NCI-H2081 (cell line): ENCODE data around the gene AKR1C2.
"Not testable (repeated sequence)": the region's sequence is repeated elsewhere in the genome, so short reads cannot be mapped to it uniquely, and the experiment has no call there.

Experiments
- DNase-seq, 2 experiments: peaks; one replicate each; lab custom pipeline; 2025; lab: John Stamatoyannopoulos, UW

Gene AKR1C2

DNA sequence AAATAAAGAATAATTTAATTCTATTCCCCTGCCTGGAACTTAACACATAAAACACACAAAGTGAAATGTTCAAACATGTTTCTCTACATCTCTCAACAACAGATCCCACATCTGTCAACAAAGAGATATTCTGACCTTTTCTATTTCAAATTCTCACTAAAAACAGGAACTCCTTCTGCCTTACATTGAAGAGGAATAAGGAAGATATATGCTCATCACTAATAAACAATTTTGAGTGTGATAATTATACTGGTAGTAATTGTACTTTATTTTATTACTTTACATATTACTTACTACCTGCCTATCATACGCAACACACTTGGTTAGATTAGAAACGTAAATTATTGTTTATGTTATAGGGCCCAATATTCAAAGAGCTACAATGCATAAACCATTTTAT lies 13.4 kb downstream of the AKR1C2 start:
- DNase-seq = no peak

DNA sequence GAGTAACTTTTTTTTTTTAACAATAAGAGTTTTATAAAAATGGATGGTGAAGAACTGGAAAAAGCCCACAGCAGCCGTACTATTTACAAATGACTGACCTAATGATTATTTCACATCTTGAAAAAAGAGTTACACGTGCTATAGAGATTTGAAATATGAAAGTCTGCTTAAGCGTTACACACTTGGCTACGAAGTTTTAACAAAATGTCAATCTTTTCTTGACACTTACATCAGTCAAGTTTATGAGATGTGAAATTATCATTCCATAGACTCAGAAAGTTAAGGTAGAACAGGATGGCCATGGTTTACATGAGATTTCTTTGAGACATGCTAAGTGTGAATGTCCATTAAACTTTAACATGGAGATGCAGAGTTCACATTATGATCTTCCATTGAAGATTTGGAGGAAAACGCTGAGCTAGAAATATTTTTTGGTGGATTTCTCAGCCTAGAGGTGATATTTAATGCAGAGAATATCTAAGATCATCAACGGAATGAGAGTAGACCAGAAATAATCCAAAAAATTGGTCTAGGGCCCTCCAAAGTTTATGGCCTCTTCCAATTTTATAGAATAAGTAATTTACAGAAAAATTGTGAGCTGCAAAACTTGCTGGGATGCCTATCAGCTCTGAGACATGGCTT lies 15.5 kb downstream of the AKR1C2 start:
- not testable (repeated sequence) for DNase-seq

DNA sequence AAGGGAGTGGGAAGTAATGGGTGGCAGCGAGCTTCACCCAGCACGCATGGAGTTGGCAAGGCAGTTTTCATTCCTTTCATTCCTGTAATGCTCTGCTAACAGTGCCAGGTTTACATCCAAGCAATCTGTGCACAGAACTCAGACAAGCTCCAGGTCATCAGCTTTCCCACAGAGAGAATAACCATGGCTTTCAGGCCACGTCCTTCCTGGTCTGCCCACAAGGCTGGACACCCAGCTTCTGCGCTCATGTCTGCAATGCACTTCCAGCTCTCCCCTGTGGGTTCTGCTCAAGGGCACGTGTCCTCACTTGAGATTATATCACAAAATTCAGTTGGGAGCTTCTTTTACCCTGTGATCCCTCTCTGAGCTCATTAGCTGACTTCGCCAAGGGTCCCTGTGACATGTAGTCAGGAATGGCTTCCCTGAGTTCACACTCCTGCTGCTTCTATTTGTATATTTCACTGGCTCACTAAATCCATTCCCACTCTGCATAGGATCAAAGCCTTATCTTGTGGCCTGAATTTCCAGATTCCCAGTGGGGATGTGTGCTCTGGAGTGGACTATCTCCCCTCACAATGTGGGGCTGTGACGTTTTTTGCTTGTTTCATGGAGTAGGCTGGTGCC lies 18.6 kb downstream of the AKR1C2 start:
- DNase-seq = no peak

DNA sequence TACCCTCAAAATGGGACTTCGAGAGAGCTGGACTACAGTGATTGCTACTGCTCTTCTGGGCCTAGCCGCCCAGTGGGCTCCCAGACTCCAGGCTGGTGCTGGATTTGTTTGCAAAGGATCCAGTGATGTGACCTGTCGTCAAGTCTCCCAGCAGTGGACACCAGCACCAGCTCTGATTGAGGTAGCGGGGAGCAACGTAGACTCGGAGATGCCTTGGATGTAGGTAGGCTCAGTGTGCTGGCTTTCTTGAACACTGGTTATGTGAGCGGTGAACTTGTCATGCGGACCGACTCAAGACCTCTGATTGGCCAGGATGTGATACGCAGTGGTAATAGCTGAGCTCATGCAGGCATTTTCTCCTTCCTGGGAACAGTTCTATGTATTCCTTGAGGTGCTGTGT lies 19.4 kb downstream of the AKR1C2 start:
- DNase-seq = no peak

DNA sequence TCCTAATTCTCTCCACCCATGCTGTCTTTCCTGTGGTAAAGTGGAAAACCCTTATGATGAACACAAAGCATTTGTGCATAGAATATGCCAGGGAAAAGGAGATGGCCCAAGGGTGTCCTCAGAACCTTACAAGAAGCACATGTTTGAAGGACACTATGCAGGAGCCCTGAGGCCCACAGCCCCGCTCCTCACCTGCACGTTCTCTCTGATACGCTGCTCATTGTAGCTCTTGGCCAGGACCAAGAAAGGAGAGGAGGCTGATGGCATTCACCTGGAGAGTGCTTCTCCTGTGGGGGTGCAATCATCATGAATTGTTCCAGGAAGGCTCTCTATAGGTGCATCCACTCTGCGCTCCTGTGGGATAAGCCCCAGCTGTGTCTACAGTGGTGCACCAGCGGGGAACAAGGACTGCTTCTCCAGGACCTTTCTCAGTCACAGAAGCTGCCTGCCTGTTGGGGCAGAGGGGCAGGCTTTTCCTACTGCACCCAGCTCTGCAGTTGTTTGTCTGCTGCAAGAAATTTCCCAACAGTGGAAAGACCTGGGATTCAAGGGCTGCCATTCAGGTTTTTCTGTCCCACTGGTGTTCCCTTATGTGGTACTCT lies 19.9 kb downstream of the AKR1C2 start:
- DNase-seq = no peak

DNA sequence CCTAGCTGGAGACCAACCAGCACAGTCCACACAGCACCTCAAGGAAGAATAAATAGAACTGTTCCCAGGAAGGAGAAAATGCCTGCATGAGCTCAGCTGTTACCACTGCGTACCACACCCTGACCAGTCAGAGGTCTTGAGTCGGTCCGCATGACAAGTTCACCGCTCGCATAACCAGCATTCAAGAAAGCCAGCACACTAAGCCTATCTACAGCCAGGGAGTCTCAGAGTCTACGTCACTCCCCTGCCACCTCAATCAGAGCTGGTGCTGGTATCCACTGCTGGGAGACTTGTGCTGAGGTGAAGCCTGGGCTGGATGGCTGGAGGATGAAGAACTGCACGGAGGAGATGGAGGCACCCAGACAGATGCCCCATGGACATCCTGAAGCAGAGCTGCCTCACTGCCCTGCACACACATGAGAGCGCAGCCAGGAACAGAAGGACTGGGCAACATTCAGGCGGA lies 20.9 kb downstream of the AKR1C2 start:
- no peak for DNase-seq

DNA sequence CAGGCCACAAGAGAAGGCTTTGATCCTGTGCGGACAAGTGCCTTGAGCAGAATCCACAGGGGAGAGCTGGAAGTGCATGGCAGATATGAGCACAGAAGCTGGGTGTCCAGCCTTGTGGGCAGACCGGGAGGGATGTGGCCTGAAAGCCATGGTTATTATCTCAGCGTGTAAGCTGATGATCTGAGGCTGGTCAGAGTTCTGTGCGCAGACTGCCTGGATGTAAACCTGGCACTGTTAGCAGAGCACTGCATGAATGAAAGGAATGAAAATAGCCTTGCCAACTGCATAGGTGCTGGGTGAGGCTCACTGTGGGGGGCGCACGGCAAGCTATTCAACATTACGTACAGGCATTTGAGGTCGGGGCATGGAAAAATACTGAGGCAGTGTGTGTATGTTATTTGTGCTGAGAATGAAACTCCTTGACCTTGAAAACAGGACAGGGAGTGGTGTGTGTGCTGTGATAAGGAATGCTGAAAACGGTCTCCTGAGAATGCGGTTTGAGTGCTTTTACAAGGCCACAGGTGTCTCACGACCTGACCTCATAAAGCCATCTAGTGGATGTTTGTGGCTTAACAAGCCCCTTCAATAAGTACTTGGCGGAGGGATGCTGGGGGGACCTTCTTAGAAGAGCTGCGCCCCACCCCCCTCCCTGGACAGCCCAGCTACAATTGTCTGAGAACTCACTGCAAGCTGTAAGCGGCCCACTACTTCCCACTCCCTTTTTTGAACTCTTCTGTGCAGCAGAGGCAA lies 21.8 kb downstream of the AKR1C2 start:
- DNase-seq = no peak

DNA sequence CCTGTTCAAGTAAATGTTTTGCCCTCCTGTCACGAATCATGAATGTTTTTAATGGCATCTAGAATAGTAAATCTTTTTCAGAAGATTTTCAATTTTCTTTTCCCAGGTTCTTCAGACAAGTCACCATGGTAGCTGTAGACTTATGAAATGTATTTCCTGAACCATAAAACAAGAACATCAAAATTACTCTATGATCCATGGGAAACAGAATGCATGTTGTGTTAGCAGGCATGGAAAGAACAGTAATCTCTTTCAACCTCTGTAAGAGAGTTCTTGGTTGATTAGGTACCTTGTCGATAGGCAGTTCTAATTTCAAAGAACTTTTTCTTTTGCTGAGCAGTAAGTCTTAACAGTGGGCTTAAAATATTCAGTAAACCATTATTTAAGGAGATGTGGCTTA lies 22.9 kb downstream of the AKR1C2 start:
- DNase-seq = no peak

DNA sequence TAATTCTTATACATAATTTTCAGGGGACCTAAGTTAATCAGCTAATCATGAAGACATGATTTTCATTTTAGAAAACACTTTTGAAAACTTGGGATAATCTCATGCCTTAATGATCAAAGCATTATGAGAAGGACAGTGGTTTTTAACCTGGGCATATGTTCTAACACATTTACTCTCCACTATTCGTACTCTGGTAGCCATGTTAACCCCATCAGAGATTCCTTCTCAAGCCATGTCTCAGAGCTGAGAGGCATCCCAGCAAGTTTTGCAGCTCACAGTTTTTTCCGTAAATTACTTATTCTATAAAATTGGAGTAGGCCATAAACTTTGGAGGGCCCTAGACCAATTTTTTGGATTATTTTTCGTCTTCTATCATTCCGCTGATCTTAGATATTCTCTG lies 24.8 kb downstream of the AKR1C2 start:
- DNase-seq = no peak

DNA sequence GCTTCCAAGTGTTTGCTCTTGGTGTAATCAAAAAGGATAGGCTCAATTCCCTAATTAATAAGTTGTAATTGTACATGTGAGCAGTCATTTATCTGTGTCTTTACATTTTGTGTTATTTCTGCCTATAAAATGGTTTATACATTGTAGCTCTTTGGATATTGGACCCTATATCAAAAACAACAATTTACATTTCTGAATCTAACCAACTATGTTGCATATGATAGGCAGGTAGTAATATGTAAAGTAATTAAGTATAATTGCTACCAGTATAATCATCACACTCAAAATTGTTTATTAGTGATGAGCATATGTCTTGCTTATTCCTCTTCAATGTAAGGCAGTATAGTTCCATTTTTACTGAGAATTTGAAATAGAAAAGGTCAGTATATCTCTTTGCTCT lies 26.6 kb downstream of the AKR1C2 start:
- DNase-seq = no peak

DNA sequence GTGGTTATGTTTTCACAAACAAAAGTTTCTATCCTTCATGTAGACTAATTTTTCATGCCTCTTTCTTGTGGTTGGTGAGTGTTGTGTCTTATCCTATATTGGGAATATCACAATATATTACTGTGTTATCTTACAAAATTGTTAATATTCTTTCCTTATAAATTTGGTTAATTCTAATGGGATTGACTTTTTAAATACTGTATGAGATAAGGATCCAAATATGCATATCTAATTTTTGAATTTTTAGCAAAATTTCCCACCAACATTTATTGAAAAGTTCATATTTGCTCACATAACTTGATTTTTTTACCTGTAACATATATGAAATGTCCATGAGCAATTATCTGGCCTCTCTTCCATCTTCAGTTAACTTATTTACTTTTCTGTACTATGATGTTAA lies 29.3 kb downstream of the AKR1C2 start:
- DNase-seq = not testable (repeated sequence)

DNA sequence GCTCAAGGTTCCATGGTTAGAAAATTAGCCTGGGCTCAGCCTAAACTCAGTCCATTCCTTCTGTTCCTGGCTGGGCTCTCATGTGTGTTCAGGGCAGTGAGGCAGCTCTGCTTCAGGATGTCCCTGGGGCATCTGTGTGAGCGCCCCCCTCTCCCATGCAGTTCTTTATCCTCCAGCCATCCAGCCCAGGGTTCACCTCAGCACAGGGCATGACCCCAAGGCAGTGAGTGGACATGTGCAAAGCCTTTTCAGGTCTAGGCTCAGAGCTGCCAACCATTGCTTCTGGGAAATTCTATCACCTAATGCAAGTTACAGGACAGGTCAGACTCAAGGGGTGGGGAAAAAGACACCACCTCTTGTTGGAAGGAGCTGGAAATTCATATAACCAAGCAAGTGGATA lies 30.4 kb downstream of the AKR1C2 start:
- DNase-seq = not testable (repeated sequence)

DNA sequence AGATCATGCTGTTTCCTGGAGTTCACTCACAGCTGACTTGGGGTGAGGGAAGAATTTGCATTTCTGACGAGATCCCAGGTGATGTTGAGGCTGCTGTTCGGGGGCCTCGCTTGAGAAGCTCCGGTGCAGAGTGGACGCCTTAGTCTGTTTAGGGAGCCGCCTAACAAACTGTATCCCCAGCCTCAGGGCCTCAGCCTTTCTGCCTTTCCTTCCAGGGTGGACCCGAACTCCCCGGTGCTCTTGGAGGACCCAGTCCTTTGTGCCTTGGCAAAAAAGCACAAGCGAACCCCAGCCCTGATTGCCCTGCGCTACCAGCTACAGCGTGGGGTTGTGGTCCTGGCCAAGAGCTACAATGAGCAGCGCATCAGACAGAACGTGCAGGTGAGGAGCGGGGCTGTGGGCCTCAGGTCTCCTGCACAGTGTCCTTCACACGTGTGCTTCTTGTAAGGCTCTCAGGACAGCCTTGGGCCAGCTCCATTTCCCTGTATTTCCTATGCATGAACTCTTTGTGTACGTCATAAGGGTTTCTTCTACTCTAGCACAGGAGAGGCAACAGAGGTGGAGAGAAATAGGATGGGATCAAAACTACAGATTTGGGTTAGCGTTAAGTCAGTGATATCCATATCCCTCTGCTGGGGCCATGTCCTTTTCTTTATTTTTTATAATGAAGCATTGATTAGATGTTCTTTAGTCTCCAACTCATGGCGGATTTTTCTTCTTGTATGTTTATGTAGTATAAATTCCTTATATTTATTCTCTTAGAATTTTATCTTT lies 31.1 kb downstream of the AKR1C2 start:
- not testable (repeated sequence) for DNase-seq

DNA sequence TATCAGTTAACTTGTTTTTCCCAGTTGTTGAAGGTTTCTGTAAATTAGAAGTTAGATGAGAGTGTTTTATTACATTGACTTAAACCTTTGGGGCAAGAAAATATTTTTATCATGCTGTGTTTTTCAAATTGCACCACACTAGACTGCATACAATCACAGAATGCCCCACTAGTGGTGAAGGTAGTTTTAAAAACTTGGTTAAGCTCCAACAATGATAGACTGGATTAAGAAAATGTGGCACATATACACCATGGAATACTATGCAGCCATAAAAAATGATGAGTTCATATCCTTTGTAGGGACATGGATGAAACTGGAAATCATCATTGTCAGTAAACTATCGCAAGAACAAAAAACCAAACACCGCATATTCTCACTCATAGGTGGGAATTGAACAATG lies 33.3 kb downstream of the AKR1C2 start:
- not testable (repeated sequence) for DNase-seq

DNA sequence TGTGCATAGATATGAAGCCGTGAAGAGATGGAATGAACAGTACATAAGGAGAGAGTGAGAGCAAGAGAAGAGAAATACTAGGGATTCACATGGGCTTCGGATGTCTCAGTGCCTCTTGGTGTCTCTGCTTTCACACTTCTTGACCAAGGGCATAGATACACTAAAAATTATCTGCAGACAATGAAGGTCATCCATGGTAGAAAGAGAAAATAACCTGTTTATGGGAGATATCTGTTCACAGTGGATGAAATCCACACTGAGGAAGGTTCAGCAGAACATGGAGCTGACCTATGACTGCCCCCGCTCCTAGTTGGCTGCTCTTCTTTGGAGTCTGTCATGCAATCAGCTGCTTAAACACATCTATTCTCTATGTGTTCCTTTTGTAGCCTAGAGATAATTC lies 34.4 kb downstream of the AKR1C2 start:
- DNase-seq = not testable (repeated sequence)

DNA sequence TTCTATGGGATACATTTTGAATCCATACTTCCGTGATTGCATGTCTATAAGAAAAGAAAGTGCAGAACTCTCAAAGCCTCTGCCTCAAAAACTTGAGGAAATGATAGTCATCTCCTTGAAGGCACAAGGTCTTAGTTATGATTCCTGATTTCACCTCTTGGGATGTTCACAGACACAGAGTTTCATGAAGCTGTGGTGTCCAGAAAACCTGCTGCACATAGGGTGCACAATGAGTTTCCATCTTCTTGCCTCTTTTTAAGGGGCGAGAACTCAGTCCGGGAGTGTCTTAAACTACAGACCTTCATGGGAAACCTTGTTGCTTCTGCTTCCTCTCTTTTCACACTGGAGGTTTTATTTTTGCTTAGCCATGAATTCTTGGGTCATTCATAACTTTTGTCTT lies 36.5 kb downstream of the AKR1C2 start:
- DNase-seq = not testable (repeated sequence)

DNA sequence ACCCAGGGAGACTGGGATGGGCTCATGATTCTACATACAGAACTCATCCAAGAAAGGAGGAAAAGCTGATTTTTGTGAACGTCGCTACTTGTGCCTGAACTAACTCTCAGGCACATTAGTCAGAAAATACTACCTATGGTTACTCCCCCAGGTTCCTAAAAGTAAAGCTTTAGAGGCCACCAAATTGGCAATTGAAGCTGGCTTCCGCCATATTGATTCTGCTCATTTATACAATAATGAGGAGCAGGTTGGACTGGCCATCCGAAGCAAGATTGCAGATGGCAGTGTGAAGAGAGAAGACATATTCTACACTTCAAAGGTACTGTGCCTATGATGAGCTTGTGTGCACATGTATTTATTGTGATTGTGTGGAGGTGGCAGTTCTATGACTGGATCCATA lies 37.9 kb downstream of the AKR1C2 start:
- not testable (repeated sequence) for DNase-seq

DNA sequence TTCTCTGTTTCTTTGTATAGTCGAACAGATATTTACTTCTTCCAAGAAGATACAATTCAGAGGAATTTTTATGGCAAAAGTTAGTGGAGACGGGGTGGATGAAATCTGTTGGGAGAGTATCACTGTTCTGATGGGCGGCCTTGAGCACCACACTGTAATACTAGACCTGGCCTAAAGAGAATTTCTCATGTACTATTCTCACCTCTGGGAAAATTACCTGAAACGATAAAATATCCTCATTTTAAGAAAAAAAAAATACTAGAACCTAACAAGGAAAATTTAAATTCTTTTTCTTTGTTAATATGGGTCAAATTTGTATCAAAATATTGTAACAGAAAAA lies 39.9 kb downstream of the AKR1C2 start:
- DNase-seq = not testable (repeated sequence)

DNA sequence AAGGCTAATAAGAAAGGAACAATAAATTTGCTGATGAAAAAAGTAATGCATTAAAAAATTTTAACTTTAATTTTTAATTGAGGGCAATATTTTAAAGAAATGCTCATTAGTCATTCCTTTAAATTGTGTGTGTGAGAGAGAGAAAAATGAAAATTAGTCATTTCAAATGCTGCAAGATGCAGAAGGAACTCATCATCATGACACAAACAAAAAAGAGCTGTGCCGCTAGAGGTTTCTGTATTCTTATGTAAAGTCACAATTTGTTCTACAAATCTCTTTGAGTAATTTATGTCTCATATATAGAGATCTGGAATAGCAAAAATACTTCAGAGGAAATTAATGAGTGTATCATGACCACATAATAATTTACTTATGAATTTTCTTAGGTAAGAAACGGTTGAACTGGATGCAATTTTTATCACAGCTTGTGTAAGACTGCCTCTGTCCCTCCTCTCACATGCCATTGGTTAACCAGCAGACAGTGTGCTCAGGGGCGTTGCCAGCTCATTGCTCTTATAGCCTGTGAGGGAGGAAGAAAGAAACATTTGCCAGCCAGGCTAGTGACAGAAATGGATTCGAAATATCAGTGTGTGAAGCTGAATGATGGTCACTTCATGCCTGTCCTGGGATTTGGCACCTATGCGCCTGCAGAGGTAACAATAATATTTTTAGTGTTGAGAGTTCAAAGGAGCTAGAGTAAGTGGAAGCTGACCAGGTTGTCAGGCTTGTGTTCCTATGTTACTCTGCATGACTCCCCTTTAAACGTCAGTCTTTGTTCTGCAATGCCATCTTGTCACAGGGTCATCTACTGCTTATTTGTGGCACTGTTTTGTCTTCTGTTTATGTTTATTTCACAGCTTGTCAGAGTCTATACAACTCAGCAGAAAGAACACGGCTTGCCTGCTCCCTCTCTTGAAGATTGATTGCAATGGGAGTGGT lies 40.5 kb downstream of the AKR1C2 start, which contains the start of gene AKR1C1:
Gene AKR1C1, plus strand, starts transcription at position 540 of the 939 bp plus-strand sequence. Its CDS starts 30 bp downstream, at position 570.
- DNase-seq = not testable (repeated sequence)

DNA sequence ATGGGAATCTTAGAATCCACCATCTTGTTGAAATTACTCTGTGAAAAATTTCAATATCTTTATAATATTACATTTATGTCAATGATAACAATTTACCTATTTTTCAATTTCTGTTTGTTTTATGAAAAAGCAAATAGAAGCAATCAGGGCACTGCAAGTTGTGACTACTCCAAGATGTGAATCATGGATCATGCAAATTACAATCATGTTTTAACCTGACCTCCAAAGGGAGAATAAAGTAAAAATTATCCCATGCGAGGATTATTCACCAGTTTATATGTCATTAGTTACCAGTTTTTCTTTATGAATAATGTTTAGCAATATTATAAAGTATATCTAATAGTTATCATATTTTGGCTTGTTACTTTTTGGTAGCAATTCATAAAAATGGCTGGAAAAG lies 41.3 kb downstream of the AKR1C2 start:
- DNase-seq = not testable (repeated sequence)

DNA sequence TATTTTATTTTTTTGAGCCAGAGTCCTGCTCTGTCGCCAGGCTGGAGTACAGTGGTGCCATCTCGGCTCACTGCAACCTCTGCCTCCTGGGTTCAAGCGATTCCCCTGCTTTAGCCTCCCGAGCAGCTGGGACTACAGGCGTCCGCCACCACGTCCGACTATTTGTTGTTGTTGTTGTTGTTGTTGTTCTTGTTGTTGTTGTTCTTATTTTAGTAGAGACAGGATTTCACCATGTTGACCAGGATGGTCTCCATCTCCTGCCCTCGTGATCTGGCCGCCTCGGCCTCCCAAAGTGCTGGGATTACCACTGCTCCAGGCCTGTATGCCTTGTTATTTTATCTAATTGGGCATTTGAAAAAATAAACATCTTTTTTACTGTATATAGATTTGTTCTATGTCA lies 42.1 kb downstream of the AKR1C2 start:
- not testable (repeated sequence) for DNase-seq
